ENCODE data around the gene PI4KB.

Gene PI4KB

GRCh38 chr1:151369621-151370048 is 42.4 kb upstream of the PI4KB start:
- DNase-seq (ENCODE audit: low read depth) = peak; percentile 24
- no peak overlapping the region for H3K4me3 ChIP-seq (ENCODE audit: low read depth, low read length)
- no peak for TF ChIP-seq POLR2A (IDR thresholded peaks at IDR 0.05; ENCODE audit: extremely low read depth, insufficient read length)
- TF ChIP-seq MYC (IDR thresholded peaks at IDR 0.05; ENCODE audit: low read depth, low read length) = no peak
- no peak for TF ChIP-seq MAX (IDR thresholded peaks at IDR 0.05; ENCODE audit: low read depth, low read length)
- TF ChIP-seq CTCF (IDR thresholded peaks at IDR 0.05; ENCODE audit: low read depth, low read length) = no peak

- DNase-seq (ENCODE audit: low read depth) = no peak
Observed at GRCh38 chr1:151369302-151369610, 42.0 kb upstream of the PI4KB start.

GRCh38 chr1:151368393-151369301 is 41.4 kb upstream of the PI4KB start:
- TF ChIP-seq POLR2A (IDR thresholded peaks at IDR 0.05; ENCODE audit: extremely low read depth, insufficient read length) (no peak), MYC (IDR thresholded peaks at IDR 0.05; ENCODE audit: low read depth, low read length) (no peak), MAX (IDR thresholded peaks at IDR 0.05; ENCODE audit: low read depth, low read length) (no peak), CTCF (IDR thresholded peaks at IDR 0.05; ENCODE audit: low read depth, low read length) (no peak)
- no peak for DNase-seq (ENCODE audit: low read depth)
- no peak overlapping the region for H3K4me3 ChIP-seq (ENCODE audit: low read depth, low read length)

More at GRCh38 chr1:151369302-151369610, 42.0 kb upstream of the PI4KB start:
- no peak for TF ChIP-seq MAX (IDR thresholded peaks at IDR 0.05; ENCODE audit: low read depth, low read length)
- no peak for TF ChIP-seq POLR2A (IDR thresholded peaks at IDR 0.05; ENCODE audit: extremely low read depth, insufficient read length)
- TF ChIP-seq MYC (IDR thresholded peaks at IDR 0.05; ENCODE audit: low read depth, low read length) = no peak
- no peak for TF ChIP-seq CTCF (IDR thresholded peaks at IDR 0.05; ENCODE audit: low read depth, low read length)
- no peak overlapping the region for H3K4me3 ChIP-seq (ENCODE audit: low read depth, low read length)

GRCh38 chr1:151367658-151368392 is 40.6 kb upstream of the PI4KB start:
- H3K4me3 ChIP-seq (ENCODE audit: low read depth, low read length) = no peak overlapping the region
- no peak for TF ChIP-seq CTCF (IDR thresholded peaks at IDR 0.05; ENCODE audit: low read depth, low read length)
- TF ChIP-seq POLR2A (IDR thresholded peaks at IDR 0.05; ENCODE audit: extremely low read depth, insufficient read length) = no peak
- no peak for TF ChIP-seq MAX (IDR thresholded peaks at IDR 0.05; ENCODE audit: low read depth, low read length)
- no peak for TF ChIP-seq MYC (IDR thresholded peaks at IDR 0.05; ENCODE audit: low read depth, low read length)
- DNase-seq (ENCODE audit: low read depth) = no peak

- DNase-seq (ENCODE audit: low read depth) = no peak
- no peak overlapping the region for H3K4me3 ChIP-seq (ENCODE audit: low read depth, low read length)
- TF ChIP-seq CTCF (IDR thresholded peaks at IDR 0.05; ENCODE audit: low read depth, low read length) = peak; percentile 21
- TF ChIP-seq POLR2A (IDR thresholded peaks at IDR 0.05; ENCODE audit: extremely low read depth, insufficient read length) = no peak
Observed at GRCh38 chr1:151364996-151365395, 37.8 kb upstream of the PI4KB start.

All from NB4 (cell line).